K562 (cell line): ENCODE measurements around the gene NEDD4L. TPM values are rescaled to one million over a fixed set of nuclear protein-coding genes. Genes with fewer than 3 reads are reported as not detected.

Source experiments
- ATAC-seq: fragments of 200-7000 bp; cut with Tn5 transposase; 3 replicates; pipeline ENCODE4 v1.9.1; 2020; ENCODE audit warnings: moderate library complexity
- BruUV-seq: library from RNA; stranded (reverse); fragments of 400-500 nt; replicated peaks from 2 replicates; lab custom pipeline; 2021; lab: Mats Ljungman, UMichigan
- CTCF ChIA-PET: fragments of 300-600 bp; formaldehyde crosslinking; extraction: SDS; loops from one replicate; lab custom pipeline; 2021; ENCODE audit warnings: low intra/inter-chr PET ratio; lab: Yijun Ruan, JAX
- POLR2A ChIA-PET: fragments of 300-600, 350-650 bp; sonication (Branson Sonifier 250); formaldehyde crosslinking; extraction: SDS; loops from one replicate; lab custom pipeline; 2021; ENCODE audit warnings: antibody characterized with exemption, inconsistent platforms; lab: Yijun Ruan, JAX
- DNase-seq, 4 experiments: peaks; one replicate each; pipeline versions ENCODE4 v3.0.0 to v3.0.0-alpha.2; 2011 to 2018; ENCODE audit warnings: low spot score in 3 of 4, mixed read lengths in 3 of 4; ENCODE audit errors: extremely low read depth in 1 of 4
- FAIRE-seq: peaks from 2 replicates; lab custom pipeline; 2011; peaks lifted over from hg19 to GRCh38; lab: Jason Lieb, UNC
- H2AFZ ChIP-seq: 2 replicates; pipeline ENCODE4 v1.6.0; 2011; ENCODE audit warnings: low read depth, low read length, control low read depth, inconsistent platforms
- H3K27ac ChIP-seq: fragments of 200-600 bp; 3 replicates; pipeline ENCODE4 v1.8.0; 2011; ENCODE audit warnings: low read depth, mild to moderate bottlenecking, control low read depth, inconsistent platforms, low read length, moderate library complexity, mixed read lengths; ENCODE audit errors: extremely low read depth
- H3K27me3 ChIP-seq, 2 experiments: fragments of 300-600 bp in 1 of 2; 2 replicates in 1 of 2; 3 replicates in 1 of 2; pipeline versions ENCODE4 v1.6.0 to v1.8.0; 2011; ENCODE audit warnings: inconsistent platforms in 2 of 2, low read length in 2 of 2, mild to moderate bottlenecking in 1 of 2, mixed read lengths in 1 of 2, moderate library complexity in 1 of 2; ENCODE audit not compliant: control insufficient read depth in 2 of 2, insufficient read depth in 2 of 2
- H3K36me3 ChIP-seq: fragments of 300-600 bp; 3 replicates; pipeline ENCODE4 v1.8.0; 2011; ENCODE audit warnings: mild to moderate bottlenecking, low read length, inconsistent platforms; ENCODE audit not compliant: control insufficient read depth, insufficient read depth
- H3K4me1 ChIP-seq, 2 experiments: fragments of 200-600 bp in 1 of 2; replicated peaks in 1 of 2; 2 replicates in 1 of 2; 3 replicates in 1 of 2; pipeline versions ENCODE4 v1.5.1 to v1.8.0; 2011; ENCODE audit warnings: inconsistent platforms in 2 of 2, low read length in 2 of 2, mild to moderate bottlenecking in 1 of 2, mixed read lengths in 1 of 2, moderate library complexity in 1 of 2; ENCODE audit not compliant: control insufficient read depth in 2 of 2, insufficient read depth in 2 of 2
- H3K4me2 ChIP-seq: 2 replicates; pipeline ENCODE4 v1.6.1; 2011; ENCODE audit warnings: low read length, control low read depth, inconsistent platforms, mixed read lengths; ENCODE audit not compliant: insufficient read depth
- H3K4me3 ChIP-seq: fragments of 200-600 bp; sonication (generic), shearing (Covaris generic); 2 replicates; pipeline ENCODE4 v1.5.1; 2016; ENCODE audit warnings: control low read depth, inconsistent platforms
- H3K79me2 ChIP-seq: fragments of 200-600 bp; 3 replicates; pipeline ENCODE4 v1.8.0; 2011; ENCODE audit warnings: low read length, inconsistent platforms; ENCODE audit not compliant: control insufficient read depth, insufficient read depth
- H3K9ac ChIP-seq, 2 experiments: 2 replicates each; pipeline versions ENCODE4 v1.6.0 to v1.6.1; 2011; ENCODE audit warnings: low read depth in 2 of 2, low read length in 2 of 2, control low read depth in 1 of 2, inconsistent platforms in 1 of 2, mild to moderate bottlenecking in 1 of 2, mixed read lengths in 1 of 2; ENCODE audit not compliant: insufficient read depth in 1 of 2
- H3K9me1 ChIP-seq: one replicate; pipeline ENCODE4 v1.6.0; 2011; ENCODE audit warnings: inconsistent platforms, mild to moderate bottlenecking, low read length, moderate library complexity; ENCODE audit not compliant: control insufficient read depth, insufficient read depth
- H3K9me3 ChIP-seq: replicated peaks from 2 replicates; pipeline ENCODE4 v1.5.1; 2011; ENCODE audit warnings: low read depth, low read length, inconsistent platforms; ENCODE audit not compliant: control insufficient read depth, insufficient read depth
- H4K20me1 ChIP-seq: replicated peaks from 2 replicates; pipeline ENCODE4 v1.6.1; 2011; ENCODE audit warnings: low read length, inconsistent platforms, mixed read lengths; ENCODE audit not compliant: control insufficient read depth, insufficient read depth
- C11orf30 ChIP-seq: fragments of 450-650 bp; IDR thresholded peaks from 2 replicates; pipeline ENCODE4 v1.6.1; 2016; ENCODE audit warnings: low read depth, mild to moderate bottlenecking
- MECOM ChIP-seq: fragments of 250-450 bp; sonication (Bioruptor Pico); IDR thresholded peaks from 2 replicates; pipeline ENCODE4 v1.8.0; 2022; ENCODE audit warnings: inconsistent platforms
- MTA2 ChIP-seq: fragments of 450-650 bp; IDR thresholded peaks from 2 replicates; pipeline ENCODE4 v1.6.1; 2016; ENCODE audit warnings: low read depth
- RB1 ChIP-seq: fragments of 450-650 bp; IDR thresholded peaks from 2 replicates; pipeline ENCODE4 v1.6.1; 2017; ENCODE audit warnings: low read depth, mild to moderate bottlenecking
- ZNF197 ChIP-seq: fragments of 200-800 bp; sonication (Bioruptor generic); IDR thresholded peaks from 2 replicates; pipeline ENCODE4 v1.6.1; 2016; ENCODE audit warnings: low read depth, missing genetic modification characterization, missing compliant biosample characterization
- ZNF316 ChIP-seq: fragments of 450-650 bp; IDR thresholded peaks from 2 replicates; pipeline ENCODE4 v1.6.1; 2016
- WGBS: fragments of 100-300 bp; shearing (Covaris generic); methylation state at CpG from one replicate; pipeline ENCODE4 v1.1.6; 2016; ENCODE audit warnings: low coverage, mixed read lengths; ENCODE audit not compliant: insufficient coverage; ENCODE audit errors: missing lambda C conversion rate; 5-methylcytosine and 5-hydroxymethylcytosine counted together
- in situ Hi-C: fragments of 300-500 bp; cut with MboI; formaldehyde crosslinking; loops from 4 replicates; pipeline ENCODE4 v1.15.0; 2018; ENCODE audit warnings: inconsistent platforms, mixed read lengths
- intact Hi-C: fragments of 100-400 bp; cut with micrococcal nuclease; formaldehyde crosslinking; loops from 2 replicates; pipeline ENCODE4 v1.14.2; 2022
- polyA plus RNA-seq, 8 experiments: library from polyadenylated mRNA; depleted of rRNA in 4 of 8; stranded (reverse) in 5 of 8; unstranded in 3 of 8; fragments of >200 nt; fragmentation: Nextera tagmentation in 2 of 8; fragmentation: Illumina TruSeq in 1 of 8; extraction: Ambion mirVana in 2 of 8; extraction: Trizol in 1 of 8; gene quantifications; 2 replicates each; pipeline versions ENCODE4 v1.2.1 to v1.2.3, GENCODE V29; 2011 to 2014; ENCODE audit warnings: inconsistent platforms in 1 of 8, missing spikeins in 1 of 8
- total RNA-seq, 7 experiments: library from RNA; depleted of rRNA in 6 of 7; stranded (reverse); fragments of >200 nt in 6 of 7; fragmentation: Illumina TruSeq in 2 of 7; extraction: Trizol in 2 of 7; gene quantifications; 2 replicates each; pipeline versions ENCODE4 v1.2.1 to v1.2.3, GENCODE V29; 2011 to 2021; ENCODE audit warnings: low replicate concordance in 1 of 7

The NEDD4L gene
- total and polyA plus RNA-seq, 9 of the 15 experiments (the other 6 are each of a cell fraction or from before 2014, with no cell fraction given), result 8.1 to 33.4 (median 19.9) TPM

DNA sequence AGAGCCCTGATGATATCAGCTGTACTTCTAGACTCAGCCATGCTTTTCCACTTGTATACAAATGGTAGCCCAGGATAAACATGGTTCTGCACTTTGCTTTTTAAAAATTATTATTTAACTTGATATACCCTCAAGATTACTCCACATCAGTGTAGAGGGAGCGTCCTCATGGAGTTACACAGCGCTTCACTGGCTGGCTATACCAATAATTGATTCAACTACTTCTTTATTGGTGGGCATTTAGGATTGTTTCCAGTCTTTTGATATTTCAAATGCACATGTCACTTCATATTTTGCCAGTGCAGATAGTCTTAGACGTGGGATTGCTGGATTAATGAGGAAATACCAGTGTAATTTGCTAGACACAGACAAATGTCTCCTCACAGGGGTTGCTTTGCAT, 10.8 kb upstream of the NEDD4L start:
- Histone ChIP-seq H3K9me3 (no peaks in the 10 kb centered on the region), H3K27ac (no peak overlapping the region), H3K36me3 (no peaks in the 10 kb centered on the region), H3K4me3 (no peak overlapping the region), H3K9ac (no peak overlapping the region), H3K4me1 (peaks cover 0 to 10% of the 10 kb centered on the region in 2 experiments; a peak in 2 of 5 replicates), H2AFZ (peak overlapping the region; percentile 48), H3K4me2 (no peak overlapping the region), H3K79me2 (no peaks in the 10 kb centered on the region), H4K20me1 (no peaks in the 10 kb centered on the region), H3K27me3 (no peaks in the 10 kb centered on the region), H3K9me1 (no peaks in the 10 kb centered on the region)
- DNase-seq, result no peak
- in situ Hi-C loops (no loop called here), intact Hi-C loops (no loop called here)
- 48% methylated on average over 3 of the region's 3 CpGs for WGBS
- BruUV-seq, result no TSS peak
- POLR2A ChIA-PET, result no interaction called here
- ATAC-seq, result no peak
- no peak for FAIRE-seq
- CTCF ChIA-PET, result no interaction called here
- no peak for TF ChIP-seq RB1
- TF ChIP-seq MTA2, result no peak
- TF ChIP-seq MECOM (CRISPR knock-in tag), result no peak

DNA sequence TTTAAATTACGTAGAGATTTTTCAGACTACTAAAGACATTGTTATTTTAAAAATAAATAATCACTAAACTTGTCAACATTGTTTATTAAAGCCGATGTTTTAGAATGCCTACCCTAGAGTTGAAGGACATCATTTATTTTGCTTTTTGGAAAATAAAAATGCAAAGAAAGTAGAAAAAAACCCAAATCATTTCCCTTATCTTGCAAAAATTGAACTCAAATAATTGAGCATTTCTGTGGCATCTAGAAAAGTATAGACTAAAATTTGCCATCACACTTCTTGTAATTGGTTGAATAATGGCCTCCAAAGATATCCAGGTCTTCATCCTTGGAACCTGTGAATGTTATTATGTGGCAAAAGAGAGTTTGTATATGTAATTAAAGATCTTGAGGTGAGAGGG, 9.7 kb upstream of the NEDD4L start:
- Histone ChIP-seq H3K9me3 (no peaks in the 10 kb centered on the region), H3K27me3 (no peaks in the 10 kb centered on the region), H3K4me2 (no peak overlapping the region), H3K9me1 (no peaks in the 10 kb centered on the region), H3K4me1 (peaks cover 0 to 6% of the 10 kb centered on the region in 2 experiments; a peak in 2 of 5 replicates), H3K79me2 (no peaks in the 10 kb centered on the region), H4K20me1 (no peaks in the 10 kb centered on the region), H3K27ac (no peak overlapping the region), H3K4me3 (no peak overlapping the region), H2AFZ (no peak overlapping the region), H3K9ac (no peak overlapping the region), H3K36me3 (no peaks in the 10 kb centered on the region)
- no peak for TF ChIP-seq ZNF197 (CRISPR knock-in tag)
- peak; percentile 46 for TF ChIP-seq ZNF316
- TF ChIP-seq C11orf30, result peak; percentile 25; the same call in 1 of the 2 replicates
- no peak for ATAC-seq
- BruUV-seq, result no TSS peak
- in situ Hi-C loops, result no loop called here
- FAIRE-seq, result no peak
- POLR2A ChIA-PET, result no interaction called here
- DNase-seq, result no peak
- CTCF ChIA-PET, result no interaction called here
- intact Hi-C loops, result no loop called here
- 86% methylated on average over 2 of the region's 2 CpGs for WGBS
